GM23338 (cell line): Measurements from ENCODE around the gene VPS54. TPM values are rescaled to one million over a fixed set of nuclear protein-coding genes. Genes with fewer than 3 reads are reported as not detected.

Source experiments
- ATAC-seq: fragments of 200-7000 bp; cut with Tn5 transposase; 3 replicates; pipeline ENCODE4 v1.9.1; 2020
- DNase-seq: peaks from one replicate; pipeline ENCODE4 v3.0.0-alpha.2; 2015; ENCODE audit warnings: low spot score
- H2AFZ ChIP-seq: fragments of 200-600 bp; sonication (generic); 2 replicates; pipeline ENCODE4 v1.8.0; 2016; ENCODE audit warnings: antibody characterized with exemption, mild to moderate bottlenecking, moderate library complexity
- H3F3A ChIP-seq: fragments of 200-600 bp; sonication (generic); replicated peaks from 2 replicates; pipeline ENCODE4 v1.8.0; 2017; ENCODE audit warnings: antibody characterized with exemption, mixed run types, low read depth
- H3K27ac ChIP-seq: fragments of 200-600 bp; sonication (generic); 2 replicates; pipeline ENCODE4 v1.6.1; 2016; ENCODE audit warnings: low read depth
- H3K27me3 ChIP-seq: fragments of 200-600 bp; sonication (generic); 2 replicates; pipeline ENCODE4 v1.8.0; 2016; ENCODE audit warnings: mild to moderate bottlenecking, mixed run types, moderate library complexity; ENCODE audit not compliant: insufficient read depth
- H3K36me3 ChIP-seq: fragments of 200-600 bp; sonication (generic); 2 replicates; pipeline ENCODE4 v1.8.0; 2016; ENCODE audit warnings: mild to moderate bottlenecking; ENCODE audit not compliant: insufficient read depth
- H3K4me1 ChIP-seq: fragments of 200-600 bp; sonication (generic); 2 replicates; pipeline ENCODE4 v1.8.0; 2016; ENCODE audit warnings: mild to moderate bottlenecking, moderate library complexity; ENCODE audit not compliant: insufficient read depth
- H3K4me2 ChIP-seq: fragments of 200-600 bp; sonication (generic); 2 replicates; pipeline ENCODE4 v1.7.1; 2017; ENCODE audit warnings: mixed run types
- H3K4me3 ChIP-seq: fragments of 200-600 bp; sonication (generic); 2 replicates; pipeline ENCODE4 v1.6.1; 2016; ENCODE audit warnings: mixed run types
- H3K79me2 ChIP-seq: fragments of 200-600 bp; sonication (generic); replicated peaks from 2 replicates; pipeline ENCODE4 v1.8.0; 2017; ENCODE audit warnings: mild to moderate bottlenecking; ENCODE audit not compliant: insufficient read depth
- H3K9me2 ChIP-seq: fragments of 200-600 bp; sonication (generic); 2 replicates; pipeline ENCODE4 v1.8.0; 2017; ENCODE audit not compliant: insufficient read depth
- H4K20me1 ChIP-seq: fragments of 200-600 bp; sonication (generic); replicated peaks from 2 replicates; pipeline ENCODE4 v1.8.0; 2017; ENCODE audit warnings: mild to moderate bottlenecking; ENCODE audit not compliant: insufficient read depth
- H3K27ac Mint-ChIP-seq: 2 replicates; pipeline ENCODE4 v1.8.0; 2020; ENCODE audit warnings: inconsistent platforms, mild to moderate bottlenecking, moderate library complexity, mixed read lengths
- H3K27me3 Mint-ChIP-seq: 3 replicates; pipeline ENCODE4 v1.8.0; 2022; ENCODE audit warnings: low read depth, mild to moderate bottlenecking, moderate library complexity, mixed read lengths, inconsistent platforms; ENCODE audit not compliant: insufficient read depth, poor library complexity
- H3K36me3 Mint-ChIP-seq: 3 replicates; pipeline ENCODE4 v1.8.0; 2021; ENCODE audit warnings: low read depth, mild to moderate bottlenecking, inconsistent platforms, moderate library complexity, mixed read lengths
- H3K4me1 Mint-ChIP-seq: 3 replicates; pipeline ENCODE4 v1.8.0; 2020; ENCODE audit warnings: mild to moderate bottlenecking, inconsistent platforms, mixed read lengths
- H3K4me3 Mint-ChIP-seq: 3 replicates; pipeline ENCODE4 v1.8.0; 2021; ENCODE audit warnings: moderate library complexity, mild to moderate bottlenecking, inconsistent platforms, mixed read lengths
- H3K9me3 Mint-ChIP-seq: 3 replicates; pipeline ENCODE4 v1.8.0; 2020; ENCODE audit warnings: moderate library complexity, mild to moderate bottlenecking, inconsistent platforms, mixed read lengths
- CREB1 ChIP-seq: fragments of 250-450 bp; sonication (Bioruptor Pico); IDR thresholded peaks from 2 replicates; pipeline ENCODE4 v1.5.0; 2020; ENCODE audit warnings: low read depth, mild to moderate bottlenecking, moderate library complexity
- CTCF ChIP-seq, 2 experiments: fragments of 200-600 bp in 1 of 2; sonication (generic) in 1 of 2; conservative IDR thresholded peaks; 2 replicates each; pipeline versions ENCODE4 v1.5.1 to v1.6.1; 2016 to 2017; ENCODE audit warnings: antibody characterized with exemption in 2 of 2, low read depth in 2 of 2, mild to moderate bottlenecking in 2 of 2, moderate library complexity in 1 of 2
- ETS1 ChIP-seq: IDR thresholded peaks from 2 replicates; pipeline ENCODE4 v1.6.1; 2016; ENCODE audit warnings: antibody characterized with exemption
- EZH2 ChIP-seq: fragments of 200-600 bp; sonication (generic); IDR thresholded peaks from one replicate; pipeline ENCODE4 v1.8.0; 2017; ENCODE audit warnings: antibody characterized with exemption, mild to moderate bottlenecking, low read depth; ENCODE audit not compliant: unreplicated experiment
- EZH2phosphoT487 ChIP-seq: fragments of 200-600 bp; sonication (generic); IDR thresholded peaks from one replicate; pipeline ENCODE4 v1.8.1; 2018; ENCODE audit warnings: antibody characterized with exemption; ENCODE audit not compliant: unreplicated experiment
- JUNB ChIP-seq: IDR thresholded peaks from one replicate; pipeline ENCODE4 v1.6.1; 2016; ENCODE audit warnings: antibody characterized with exemption; ENCODE audit not compliant: unreplicated experiment
- NANOG ChIP-seq: IDR thresholded peaks from 2 replicates; pipeline ENCODE4 v1.6.1; 2016; ENCODE audit warnings: antibody characterized with exemption, borderline replicate concordance
- POLR2AphosphoS5 ChIP-seq: IDR thresholded peaks from 2 replicates; pipeline ENCODE4 v1.6.1; 2016; ENCODE audit warnings: antibody characterized with exemption, low read depth
- REST ChIP-seq: IDR thresholded peaks from one replicate; pipeline ENCODE4 v1.6.1; 2018; ENCODE audit warnings: antibody characterized with exemption; ENCODE audit not compliant: unreplicated experiment
- STAT1 ChIP-seq: IDR thresholded peaks from one replicate; pipeline ENCODE4 v1.6.1; 2016; ENCODE audit warnings: antibody characterized with exemption; ENCODE audit not compliant: unreplicated experiment
- ZNF114 ChIP-seq: fragments of 250-450 bp; sonication (Bioruptor Pico); IDR thresholded peaks from 2 replicates; pipeline ENCODE4 v1.5.0; 2020; ENCODE audit warnings: mild to moderate bottlenecking, moderate library complexity
- ZNF331 ChIP-seq: fragments of 250-450 bp; sonication (Bioruptor Pico); IDR thresholded peaks from 2 replicates; pipeline ENCODE4 v1.5.0; 2020; ENCODE audit warnings: low read depth, mild to moderate bottlenecking, moderate library complexity
- polyA plus RNA-seq: library from polyadenylated mRNA; unstranded; fragments of >200 nt; fragmentation: Nextera tagmentation; extraction: Ambion mirVana; gene quantifications from 2 replicates; pipeline ENCODE4 v1.2.1, GENCODE V29; 2016
- total RNA-seq: library from RNA; depleted of rRNA; stranded (reverse); fragments of >200 nt; shearing (Covaris generic); gene quantifications from 2 replicates; pipeline ENCODE4 v1.2.3, GENCODE V29; 2014
- TF ChIP-seq, protein P1 (sequence below): fragments of 250-450 bp; sonication (Bioruptor Pico); IDR thresholded peaks from 2 replicates; pipeline ENCODE4 v1.5.0; 2020; ENCODE audit warnings: mild to moderate bottlenecking, moderate library complexity

Gene VPS54
- total and polyA plus RNA-seq, 2 experiments from 2014 or later: 6.6 to 17.0 TPM

DNA sequence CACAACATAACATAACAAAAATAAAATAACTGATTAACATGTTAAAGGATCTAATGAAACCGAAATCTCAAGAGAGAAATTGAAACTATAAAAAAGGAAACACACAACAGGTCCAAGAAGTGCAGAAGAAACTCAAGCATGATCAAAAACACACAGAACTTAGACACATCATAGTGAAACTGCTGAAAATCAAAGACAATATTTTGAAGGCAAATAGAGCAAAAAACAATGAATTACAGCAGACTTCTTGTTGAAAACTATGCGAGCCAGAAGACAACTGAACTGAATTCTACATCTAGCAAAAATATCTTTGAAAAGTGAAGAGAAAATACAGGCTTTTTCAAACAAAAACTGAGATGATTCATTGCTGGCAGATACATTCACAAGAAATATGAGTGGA lies 116.2 kb downstream of the VPS54 start:
- H3K4me3 Mint-ChIP-seq: no peak overlapping the region
- H3K4me3 ChIP-seq: no peak overlapping the region
- ATAC-seq (no peak), DNase-seq (no peak)
- no peaks in the 10 kb centered on the region for H3K36me3 ChIP-seq
- no peak overlapping the region for H2AFZ ChIP-seq
- no peak overlapping the region for H3K27ac ChIP-seq
- no peaks in the 10 kb centered on the region for H3K4me1 Mint-ChIP-seq
- H3K4me1 ChIP-seq: no peaks in the 10 kb centered on the region
- no peak overlapping the region for H3K27ac Mint-ChIP-seq
- no peak overlapping the region for H3K4me2 ChIP-seq
- no peak for TF ChIP-seq POLR2AphosphoS5
- no peak for TF ChIP-seq EZH2
- TF ChIP-seq ETS1: no peak
- TF ChIP-seq CREB1: no peak
- no peak for TF ChIP-seq STAT1
- TF ChIP-seq ZNF331 (CRISPR knock-in tag): no peak
- TF ChIP-seq, protein P1, sequence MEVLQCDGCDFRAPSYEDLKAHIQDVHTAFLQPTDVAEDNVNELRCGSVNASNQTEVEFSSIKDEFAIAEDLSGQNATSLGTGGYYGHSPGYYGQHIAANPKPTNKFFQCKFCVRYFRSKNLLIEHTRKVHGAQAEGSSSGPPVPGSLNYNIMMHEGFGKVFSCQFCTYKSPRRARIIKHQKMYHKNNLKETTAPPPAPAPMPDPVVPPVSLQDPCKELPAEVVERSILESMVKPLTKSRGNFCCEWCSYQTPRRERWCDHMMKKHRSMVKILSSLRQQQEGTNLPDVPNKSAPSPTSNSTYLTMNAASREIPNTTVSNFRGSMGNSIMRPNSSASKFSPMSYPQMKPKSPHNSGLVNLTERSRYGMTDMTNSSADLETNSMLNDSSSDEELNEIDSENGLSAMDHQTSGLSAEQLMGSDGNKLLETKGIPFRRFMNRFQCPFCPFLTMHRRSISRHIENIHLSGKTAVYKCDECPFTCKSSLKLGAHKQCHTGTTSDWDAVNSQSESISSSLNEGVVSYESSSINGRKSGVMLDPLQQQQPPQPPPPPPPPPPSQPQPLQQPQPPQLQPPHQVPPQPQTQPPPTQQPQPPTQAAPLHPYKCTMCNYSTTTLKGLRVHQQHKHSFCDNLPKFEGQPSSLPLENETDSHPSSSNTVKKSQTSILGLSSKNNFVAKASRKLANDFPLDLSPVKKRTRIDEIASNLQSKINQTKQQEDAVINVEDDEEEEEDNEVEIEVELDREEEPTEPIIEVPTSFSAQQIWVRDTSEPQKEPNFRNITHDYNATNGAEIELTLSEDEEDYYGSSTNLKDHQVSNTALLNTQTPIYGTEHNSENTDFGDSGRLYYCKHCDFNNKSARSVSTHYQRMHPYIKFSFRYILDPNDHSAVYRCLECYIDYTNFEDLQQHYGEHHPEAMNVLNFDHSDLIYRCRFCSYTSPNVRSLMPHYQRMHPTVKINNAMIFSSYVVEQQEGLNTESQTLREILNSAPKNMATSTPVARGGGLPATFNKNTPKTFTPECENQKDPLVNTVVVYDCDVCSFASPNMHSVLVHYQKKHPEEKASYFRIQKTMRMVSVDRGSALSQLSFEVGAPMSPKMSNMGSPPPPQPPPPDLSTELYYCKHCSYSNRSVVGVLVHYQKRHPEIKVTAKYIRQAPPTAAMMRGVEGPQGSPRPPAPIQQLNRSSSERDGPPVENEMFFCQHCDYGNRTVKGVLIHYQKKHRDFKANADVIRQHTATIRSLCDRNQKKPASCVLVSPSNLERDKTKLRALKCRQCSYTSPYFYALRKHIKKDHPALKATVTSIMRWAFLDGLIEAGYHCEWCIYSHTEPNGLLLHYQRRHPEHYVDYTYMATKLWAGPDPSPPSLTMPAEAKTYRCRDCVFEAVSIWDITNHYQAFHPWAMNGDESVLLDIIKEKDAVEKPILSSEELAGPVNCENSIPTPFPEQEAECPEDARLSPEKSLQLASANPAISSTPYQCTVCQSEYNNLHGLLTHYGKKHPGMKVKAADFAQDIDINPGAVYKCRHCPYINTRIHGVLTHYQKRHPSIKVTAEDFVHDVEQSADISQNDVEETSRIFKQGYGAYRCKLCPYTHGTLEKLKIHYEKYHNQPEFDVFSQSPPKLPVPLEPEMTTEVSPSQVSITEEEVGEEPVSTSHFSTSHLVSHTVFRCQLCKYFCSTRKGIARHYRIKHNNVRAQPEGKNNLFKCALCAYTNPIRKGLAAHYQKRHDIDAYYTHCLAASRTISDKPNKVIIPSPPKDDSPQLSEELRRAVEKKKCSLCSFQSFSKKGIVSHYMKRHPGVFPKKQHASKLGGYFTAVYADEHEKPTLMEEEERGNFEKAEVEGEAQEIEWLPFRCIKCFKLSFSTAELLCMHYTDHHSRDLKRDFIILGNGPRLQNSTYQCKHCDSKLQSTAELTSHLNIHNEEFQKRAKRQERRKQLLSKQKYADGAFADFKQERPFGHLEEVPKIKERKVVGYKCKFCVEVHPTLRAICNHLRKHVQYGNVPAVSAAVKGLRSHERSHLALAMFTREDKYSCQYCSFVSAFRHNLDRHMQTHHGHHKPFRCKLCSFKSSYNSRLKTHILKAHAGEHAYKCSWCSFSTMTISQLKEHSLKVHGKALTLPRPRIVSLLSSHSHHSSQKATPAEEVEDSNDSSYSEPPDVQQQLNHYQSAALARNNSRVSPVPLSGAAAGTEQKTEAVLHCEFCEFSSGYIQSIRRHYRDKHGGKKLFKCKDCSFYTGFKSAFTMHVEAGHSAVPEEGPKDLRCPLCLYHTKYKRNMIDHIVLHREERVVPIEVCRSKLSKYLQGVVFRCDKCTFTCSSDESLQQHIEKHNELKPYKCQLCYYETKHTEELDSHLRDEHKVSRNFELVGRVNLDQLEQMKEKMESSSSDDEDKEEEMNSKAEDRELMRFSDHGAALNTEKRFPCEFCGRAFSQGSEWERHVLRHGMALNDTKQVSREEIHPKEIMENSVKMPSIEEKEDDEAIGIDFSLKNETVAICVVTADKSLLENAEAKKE (CRISPR knock-in tag): no peak
- TF ChIP-seq JUNB: no peak
- TF ChIP-seq ZNF114 (CRISPR knock-in tag): no peak
- TF ChIP-seq EZH2phosphoT487: no peak
- no peak for TF ChIP-seq CTCF (conservative IDR thresholded peaks at IDR 0.05; ENCODE audit: low read depth in 2 of 2)
- no peak for TF ChIP-seq REST
- TF ChIP-seq NANOG: no peak
- H3K79me2 ChIP-seq: no peaks in the 10 kb centered on the region
- no peaks in the 10 kb centered on the region for H3K9me2 ChIP-seq
- no peaks in the 10 kb centered on the region for H4K20me1 ChIP-seq
- no peaks in the 10 kb centered on the region for H3K27me3 ChIP-seq
- peaks cover 48% of the 10 kb centered on the region for H3K36me3 Mint-ChIP-seq
- peaks cover 3% of the 10 kb centered on the region; the same call in 1 of the 2 replicates for H3F3A ChIP-seq
- peaks cover 20% of the 10 kb centered on the region; the same call in 1 of the 3 replicates for H3K9me3 Mint-ChIP-seq
- peaks cover 8% of the 10 kb centered on the region for H3K27me3 Mint-ChIP-seq
